ENCODE measurements around the gene CEACAM1. TPM values are rescaled to one million over a fixed set of nuclear protein-coding genes. Genes with fewer than 3 reads are reported as not detected.
A peak's percentile ranks its signal among the peaks of the same experiment; 100 is the strongest.

Gene CEACAM1
- total and polyA plus RNA-seq, 2 of the 13 experiments (the other 11 are each of a cell fraction or from before 2014, with no cell fraction given), result 13.5 to 332 TPM

- TF ChIP-seq ZNF883 (CRISPR knock-in tag; IDR thresholded peaks at IDR 0.05; ENCODE audit: not compliant biosample characterization), result no peak
These were observed 11.8 kb upstream of the CEACAM1 start (continued) for GRCh38 chr19:42540071-42540553.

- intact Hi-C loops (cut with micrococcal nuclease; ENCODE audit: unreplicated experiment), result no loop called here
- Histone ChIP-seq H3K4me2 (ENCODE audit: low read depth, low read length) (peak overlapping the region; percentile 45), H4K20me1 (ENCODE audit: insufficient read depth, low read length) (no peaks in the 10 kb centered on the region), H3K9me3 (ENCODE audit: low read length) (no peaks in the 10 kb centered on the region), H2AFZ (ENCODE audit: low read length) (no peak overlapping the region), H3K79me2 (ENCODE audit: insufficient read depth, low read length) (no peaks in the 10 kb centered on the region), H3K27me3 (ENCODE audit: control insufficient read depth in 1 of 2, insufficient read depth in 2 of 2, low read length in 2 of 2) (no peaks in the 10 kb centered on the region), H3K9ac (ENCODE audit: insufficient read depth, low read depth, low read length) (no peak overlapping the region), H3K4me1 (ENCODE audit: insufficient read depth, low read length) (peaks cover 59% of the 10 kb centered on the region), H3K4me3 (replicated peaks in 1 of 3; ENCODE audit: insufficient read depth in 1 of 3, low read depth in 2 of 3, low read length in 3 of 3) (peak overlapping the region in 1 of 3 experiments; percentile 24; a peak in 1 of 6 replicates), H3K27ac (ENCODE audit: extremely low read length, insufficient read depth, low read length) (no peak overlapping the region), H3K36me3 (replicated peaks in 1 of 2; ENCODE audit: control insufficient read depth in 1 of 2, insufficient read depth in 2 of 2, low read length in 2 of 2) (no peaks in the 10 kb centered on the region)
- DNase-seq (ENCODE audit: low spot score), result no peak
- peak; percentile 61 for ATAC-seq
- ChIA-PET POLR2A (interaction anchor here (0.7 to 3.0 kb wide), 3 partner anchors 10 to 89 kb away, joined by 3 to 17 read pairs (median 4); partner anchors contain the start of gene CEACAM1), CTCF (ENCODE audit: low intra/inter-chr PET ratio, low total read pairs) (interaction anchor here (1.0 to 1.3 kb wide), 2 partner anchors 10 to 101 kb away, joined by 3 to 4 read pairs; no protein-coding TSS in a partner anchor)
- BruUV-seq (replicated peaks), result no TSS peak
- in situ Hi-C loops (cut with HindIII; ENCODE audit: extremely low pct_ligation_motif_present, low pct_unique_long_range_greater_than_20kb), result no loop called here
- no peak for FAIRE-seq
- WGBS (ENCODE audit: low lambda C conversion rate), result 26% methylated on average over 7 of the region's 7 CpGs
- TF ChIP-seq TEAD3 (CRISPR knock-in tag; optimal IDR thresholded peaks at IDR 0.05; ENCODE audit: borderline replicate concordance) (peak; percentile 17), FOXP1 (IDR thresholded peaks at IDR 0.05) (no peak), FOXP1 (CRISPR knock-in tag; IDR thresholded peaks at IDR 0.05) (peak; percentile 40; the same call in 1 of the 2 replicates), ZNF619 (CRISPR knock-in tag; IDR thresholded peaks at IDR 0.05) (no peak), CEBPB (IDR thresholded peaks at IDR 0.05; ENCODE audit: borderline replicate concordance, low read depth, low read length) (0 out of 2 replicates have a peak, but pooled peaks have one; percentile 33), TAF15 (IDR thresholded peaks at IDR 0.05; ENCODE audit: low read depth, low read length, poor library complexity, severe bottlenecking) (no peak), GABPB1 (CRISPR knock-in tag; IDR thresholded peaks at IDR 0.05) (0 out of 2 replicates have a peak, but pooled peaks have one; percentile 14), SP4 (CRISPR knock-in tag; IDR thresholded peaks at IDR 0.05) (no peak), NFATC3 (CRISPR knock-in tag; IDR thresholded peaks at IDR 0.05) (no peak), HIVEP1 (CRISPR knock-in tag; IDR thresholded peaks at IDR 0.05) (no peak), ZMYM3 (CRISPR knock-in tag; IDR thresholded peaks at IDR 0.05) (peak; percentile 52), SOX13 (IDR thresholded peaks at IDR 0.05) (no peak), SOX13 (CRISPR knock-in tag; conservative IDR thresholded peaks at IDR 0.05 in 1 of 2, IDR thresholded peaks at IDR 0.05 in 1 of 2) (peak in 1 of 2 experiments; percentile 20; a peak in 1 of 4 replicates), SOX6 (IDR thresholded peaks at IDR 0.05) (no peak), SOX6 (CRISPR knock-in tag; IDR thresholded peaks at IDR 0.05) (peak; percentile 59)
- TF ChIP-seq, protein P1, sequence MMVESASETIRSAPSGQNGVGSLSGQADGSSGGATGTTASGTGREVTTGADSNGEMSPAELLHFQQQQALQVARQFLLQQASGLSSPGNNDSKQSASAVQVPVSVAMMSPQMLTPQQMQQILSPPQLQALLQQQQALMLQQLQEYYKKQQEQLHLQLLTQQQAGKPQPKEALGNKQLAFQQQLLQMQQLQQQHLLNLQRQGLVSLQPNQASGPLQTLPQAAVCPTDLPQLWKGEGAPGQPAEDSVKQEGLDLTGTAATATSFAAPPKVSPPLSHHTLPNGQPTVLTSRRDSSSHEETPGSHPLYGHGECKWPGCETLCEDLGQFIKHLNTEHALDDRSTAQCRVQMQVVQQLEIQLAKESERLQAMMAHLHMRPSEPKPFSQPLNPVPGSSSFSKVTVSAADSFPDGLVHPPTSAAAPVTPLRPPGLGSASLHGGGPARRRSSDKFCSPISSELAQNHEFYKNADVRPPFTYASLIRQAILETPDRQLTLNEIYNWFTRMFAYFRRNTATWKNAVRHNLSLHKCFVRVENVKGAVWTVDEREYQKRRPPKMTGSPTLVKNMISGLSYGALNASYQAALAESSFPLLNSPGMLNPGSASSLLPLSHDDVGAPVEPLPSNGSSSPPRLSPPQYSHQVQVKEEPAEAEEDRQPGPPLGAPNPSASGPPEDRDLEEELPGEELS (CRISPR knock-in tag; IDR thresholded peaks at IDR 0.05), result peak; percentile 55; the same call in 1 of the 2 replicates
These were observed 10.8 kb upstream of the CEACAM1 start for GRCh38 chr19:42538841-42539709.

All from HepG2 (cell line).